ENCODE data around the gene UBE2C.
A peak's percentile ranks its signal among the peaks of the same experiment; 100 is the strongest.

Gene UBE2C

GRCh38 chr20:45859916-45860315 lies 47.5 kb downstream of the UBE2C start:
- DNase-seq (ENCODE audit: low spot score), result no peak

GRCh38 chr20:45860560-45861220 lies 48.2 kb downstream of the UBE2C start:
- no peak for DNase-seq (ENCODE audit: low spot score)

GRCh38 chr20:45861221-45862075 lies 49.0 kb downstream of the UBE2C start:
- peak; percentile 40 for DNase-seq (ENCODE audit: low spot score)

GRCh38 chr20:45863543-45864470 lies 51.4 kb downstream of the UBE2C start:
- no peak for DNase-seq (ENCODE audit: low spot score)

GRCh38 chr20:45866454-45866853 lies 54.0 kb downstream of the UBE2C start:
- no peak for DNase-seq (ENCODE audit: low spot score)
